NOMO-1 treated with dmso at 0.1 percent for 144 hours (cell line): Measurements from ENCODE around the gene ACAP1.
A peak's percentile ranks its signal among the peaks of the same experiment; 100 is the strongest.

ENCODE experiments used
- DNase-seq: peaks from one replicate; lab custom pipeline; 2025; ENCODE audit not compliant: unreplicated experiment; lab: John Stamatoyannopoulos, UW

ACAP1 gene

GRCh38 chr17:7336240-7337175 lies at the start of gene ACAP1:
Gene ACAP1 (plus strand): TSS chr17:7336529. CDS start chr17:7336735, 206 bp downstream.
- peak; percentile 50 for DNase-seq

GRCh38 chr17:7289256-7290032 lies 46.9 kb upstream of the ACAP1 start:
- no peak for DNase-seq

GRCh38 chr17:7290166-7290565 lies 46.2 kb upstream of the ACAP1 start:
- DNase-seq: no peak

- DNase-seq: no peak
These were observed 45.6 kb upstream of the ACAP1 start for GRCh38 chr17:7290685-7291084.

GRCh38 chr17:7292194-7292593 lies 44.1 kb upstream of the ACAP1 start:
- no peak for DNase-seq

GRCh38 chr17:7292729-7293128 lies 43.6 kb upstream of the ACAP1 start:
- DNase-seq: no peak

GRCh38 chr17:7293159-7293558 lies 43.2 kb upstream of the ACAP1 start:
- no peak for DNase-seq

- no peak for DNase-seq
These were observed 42.3 kb upstream of the ACAP1 start for GRCh38 chr17:7293816-7294613.

GRCh38 chr17:7294614-7295153 lies 41.6 kb upstream of the ACAP1 start, which contains the start of gene YBX2:
Gene YBX2 (minus strand): TSS chr17:7294639. CDS start chr17:7294500, 139 bp downstream.
- peak; percentile 58 for DNase-seq

GRCh38 chr17:7295230-7296180 lies 40.8 kb upstream of the ACAP1 start:
- no peak for DNase-seq

- DNase-seq: peak; percentile 78
These were observed 40.0 kb upstream of the ACAP1 start for GRCh38 chr17:7296189-7296861.

GRCh38 chr17:7304179-7304578 lies 32.1 kb upstream of the ACAP1 start:
- DNase-seq: no peak

- DNase-seq: peak; percentile 99
These were observed 29.2 kb upstream of the ACAP1 start, which contains the start of gene EIF5A for GRCh38 chr17:7306911-7307685. Gene EIF5A (plus strand): TSS chr17:7307628. CDS start chr17:7309636, 2,008 bp downstream.

- DNase-seq: peak; percentile 35
These were observed 28.4 kb upstream of the ACAP1 start for GRCh38 chr17:7307686-7308624.

- peak; percentile 77 for DNase-seq
These were observed 27.5 kb upstream of the ACAP1 start for GRCh38 chr17:7308625-7309433.

- DNase-seq: no peak
These were observed 26.7 kb upstream of the ACAP1 start for GRCh38 chr17:7309628-7310027.
